GM21737 (cell line): ENCODE results near the gene JCHAIN.
"Not testable (repeated sequence)": the region's sequence is repeated elsewhere in the genome, so short reads cannot be mapped to it uniquely, and the experiment has no call there.

Source experiments
- ATAC-seq: cut with Tn5 transposase; IDR thresholded peaks from one replicate; pipeline ENCODE4 v1.9.1; 2021; ENCODE audit warnings: mild to moderate bottlenecking, moderate library complexity; ENCODE audit not compliant: unreplicated experiment

The JCHAIN gene

GRCh38 chr4:70650741-70651140, 15.6 kb downstream of the JCHAIN start:
- not testable (repeated sequence) for ATAC-seq

- no peak for ATAC-seq
These were observed 26.1 kb downstream of the JCHAIN start for GRCh38 chr4:70640192-70640591.

GRCh38 chr4:70637239-70637913, 28.9 kb downstream of the JCHAIN start:
- ATAC-seq, result no peak

GRCh38 chr4:70634482-70634881, 31.8 kb downstream of the JCHAIN start:
- no peak for ATAC-seq

- ATAC-seq, result no peak
These were observed 34.3 kb downstream of the JCHAIN start for GRCh38 chr4:70632028-70632427.

GRCh38 chr4:70630162-70630561, 36.1 kb downstream of the JCHAIN start:
- no peak for ATAC-seq

GRCh38 chr4:70629469-70630090, 36.7 kb downstream of the JCHAIN start:
- no peak for ATAC-seq

- ATAC-seq, result no peak
These were observed 37.9 kb downstream of the JCHAIN start, which contains the start of gene ENAM for GRCh38 chr4:70628444-70628843. TSS of gene ENAM (plus strand) at chr4:70628744. CDS start at chr4:70629501, 757 bp downstream.

GRCh38 chr4:70627620-70628019, 38.7 kb downstream of the JCHAIN start:
- no peak for ATAC-seq

GRCh38 chr4:70624226-70624793, 42.0 kb downstream of the JCHAIN start:
- no peak for ATAC-seq

GRCh38 chr4:70623323-70623722, 43.0 kb downstream of the JCHAIN start:
- no peak for ATAC-seq

GRCh38 chr4:70619778-70620177, 46.5 kb downstream of the JCHAIN start:
- no peak for ATAC-seq

- no peak for ATAC-seq
These were observed 47.0 kb downstream of the JCHAIN start for GRCh38 chr4:70619288-70619687.

- no peak for ATAC-seq
These were observed 52.1 kb downstream of the JCHAIN start for GRCh38 chr4:70614184-70614555.

GRCh38 chr4:70613306-70614183, 52.8 kb downstream of the JCHAIN start:
- peak; percentile 63 for ATAC-seq

- ATAC-seq, result no peak
These were observed 58.0 kb downstream of the JCHAIN start for GRCh38 chr4:70608324-70608723.

- ATAC-seq, result no peak
These were observed 58.9 kb downstream of the JCHAIN start for GRCh38 chr4:70607334-70607853.

- ATAC-seq, result no peak
These were observed 59.8 kb downstream of the JCHAIN start for GRCh38 chr4:70606459-70606858.
